Testis (tissue), 5 donors: ENCODE data around the gene NUDT22. TPM values are rescaled to one million over a fixed set of nuclear protein-coding genes. Genes with fewer than 3 reads are reported as not detected.

ENCODE experiments used
- DNase-seq: peaks from one replicate; pipeline ENCODE4 v3.0.0-alpha.2; 2019
- H3K27ac ChIP-seq, 2 donors: fragments of 200-600 bp; sonication (generic); one replicate each; pipeline ENCODE4 v1.5.1; 2019
- H3K27me3 ChIP-seq: fragments of 200-600 bp; sonication (generic); one replicate; pipeline ENCODE4 v1.5.1; 2019
- H3K36me3 ChIP-seq: fragments of 200-600 bp; sonication (generic); one replicate; pipeline ENCODE4 v1.5.1; 2017; ENCODE audit warnings: low read depth; ENCODE audit errors: missing control alignments
- H3K4me1 ChIP-seq: fragments of 200-600 bp; sonication (generic); one replicate; pipeline ENCODE4 v1.5.1; 2019
- H3K4me3 ChIP-seq, 2 donors: fragments of 200-600 bp; sonication (generic); one replicate each; pipeline ENCODE4 v1.5.1; 2017 to 2019
- H3K9me3 ChIP-seq: fragments of 200-600 bp; sonication (generic); one replicate; pipeline ENCODE4 v1.5.1; 2017
- POLR2A ChIP-seq: fragments of 450-650 bp; IDR thresholded peaks from one replicate; pipeline ENCODE4 v1.6.1; 2017; ENCODE audit warnings: antibody characterized with exemption, mild to moderate bottlenecking, moderate library complexity
- WGBS, 2 donors: methylation state at CpG; one replicate each; pipeline ENCODE4 v1.1.5; 2018; 5-methylcytosine and 5-hydroxymethylcytosine counted together
- intact Hi-C: fragments of 100-400 bp; cut with DNase I; formaldehyde crosslinking; loops from one replicate; pipeline ENCODE4 v1.15.1; 2023; ENCODE audit warnings: low total_unique reads
- long read RNA-seq, 2 donors: transcript quantifications; one replicate each; lab custom pipeline, GENCODE V29; 2026
- polyA plus RNA-seq: library from polyadenylated mRNA; stranded (reverse); fragments of 350-450 nt; fragmentation: Illumina TruSeq; extraction: RNeasy Lipid Tissue Mini Kit (QIAGEN cat#74804); gene quantifications from one replicate; pipeline ENCODE4 v1.2.3, GENCODE V29; 2014; ENCODE audit warnings: low read depth, low replicate concordance; ENCODE audit not compliant: insufficient read depth
- total RNA-seq, 2 donors: library from RNA; depleted of rRNA; stranded (reverse); fragments of >200 nt; gene quantifications; one replicate each; pipeline ENCODE4 v1.2.3, GENCODE V29; 2016
- TF ChIP-seq, protein P1 (sequence below), 3 experiments: fragments of 450-650 bp in 2 of 3; fragments of 200-600 bp in 1 of 3; sonication (generic) in 1 of 3; IDR thresholded peaks; one replicate each; pipeline ENCODE4 v1.5.1; 2016 to 2019; ENCODE audit warnings: antibody characterized with exemption in 3 of 3, mild to moderate bottlenecking in 2 of 3, moderate library complexity in 1 of 3

NUDT22 gene, protein sequence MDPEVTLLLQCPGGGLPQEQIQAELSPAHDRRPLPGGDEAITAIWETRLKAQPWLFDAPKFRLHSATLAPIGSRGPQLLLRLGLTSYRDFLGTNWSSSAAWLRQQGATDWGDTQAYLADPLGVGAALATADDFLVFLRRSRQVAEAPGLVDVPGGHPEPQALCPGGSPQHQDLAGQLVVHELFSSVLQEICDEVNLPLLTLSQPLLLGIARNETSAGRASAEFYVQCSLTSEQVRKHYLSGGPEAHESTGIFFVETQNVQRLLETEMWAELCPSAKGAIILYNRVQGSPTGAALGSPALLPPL
- 10 to 100 TPM; 50.9 to 52.7 TPM for total RNA-seq
- 19.0 TPM for polyA plus RNA-seq
- long read RNA-seq, donor 1, partial matches to known transcripts, result 5 of 28 reads
- long read RNA-seq, donor 1, other reads (novel, unspliced or antisense), result 19 of 28 reads
- long read RNA-seq, donor 2, partial matches to known transcripts, result 0 of 5 reads
- long read RNA-seq, donor 2, other reads (novel, unspliced or antisense), result 0 of 5 reads

- no peaks in the 10 kb centered on the region for H3K27me3 ChIP-seq
- no peaks in the 10 kb centered on the region for H3K36me3 ChIP-seq
- TF ChIP-seq POLR2A, result no peak
- TF ChIP-seq, protein P1, sequence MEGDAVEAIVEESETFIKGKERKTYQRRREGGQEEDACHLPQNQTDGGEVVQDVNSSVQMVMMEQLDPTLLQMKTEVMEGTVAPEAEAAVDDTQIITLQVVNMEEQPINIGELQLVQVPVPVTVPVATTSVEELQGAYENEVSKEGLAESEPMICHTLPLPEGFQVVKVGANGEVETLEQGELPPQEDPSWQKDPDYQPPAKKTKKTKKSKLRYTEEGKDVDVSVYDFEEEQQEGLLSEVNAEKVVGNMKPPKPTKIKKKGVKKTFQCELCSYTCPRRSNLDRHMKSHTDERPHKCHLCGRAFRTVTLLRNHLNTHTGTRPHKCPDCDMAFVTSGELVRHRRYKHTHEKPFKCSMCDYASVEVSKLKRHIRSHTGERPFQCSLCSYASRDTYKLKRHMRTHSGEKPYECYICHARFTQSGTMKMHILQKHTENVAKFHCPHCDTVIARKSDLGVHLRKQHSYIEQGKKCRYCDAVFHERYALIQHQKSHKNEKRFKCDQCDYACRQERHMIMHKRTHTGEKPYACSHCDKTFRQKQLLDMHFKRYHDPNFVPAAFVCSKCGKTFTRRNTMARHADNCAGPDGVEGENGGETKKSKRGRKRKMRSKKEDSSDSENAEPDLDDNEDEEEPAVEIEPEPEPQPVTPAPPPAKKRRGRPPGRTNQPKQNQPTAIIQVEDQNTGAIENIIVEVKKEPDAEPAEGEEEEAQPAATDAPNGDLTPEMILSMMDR (IDR thresholded peaks at IDR 0.05), result peak in 1 of 3 experiments; percentile 1
- peak within 1 kb of the TSS; percentile 74 to 75 for H3K4me3 ChIP-seq
- H3K9me3 ChIP-seq, result no peaks in the 10 kb centered on the region
- peak; percentile 92 for DNase-seq
- intact Hi-C loops, result no loop called here
- H3K4me1 ChIP-seq, result peaks cover 39% of the 10 kb centered on the region
- H3K27ac ChIP-seq, result peak within 1 kb of the TSS; percentile 72 to 84
- 0 to 1% methylated on average over 25 to 53 of the region's 54 CpGs for WGBS, 2 donors
These were observed at the start of gene NUDT22, which contains the start of gene TRPT1 for GRCh38 chr11:64225608-64226506. NUDT22 (plus strand) TSS chr11:64226274; CDS start chr11:64226653, 379 bp downstream. TRPT1 (minus strand) TSS chr11:64226186; CDS start chr11:64225860, 326 bp downstream.

DNA sequence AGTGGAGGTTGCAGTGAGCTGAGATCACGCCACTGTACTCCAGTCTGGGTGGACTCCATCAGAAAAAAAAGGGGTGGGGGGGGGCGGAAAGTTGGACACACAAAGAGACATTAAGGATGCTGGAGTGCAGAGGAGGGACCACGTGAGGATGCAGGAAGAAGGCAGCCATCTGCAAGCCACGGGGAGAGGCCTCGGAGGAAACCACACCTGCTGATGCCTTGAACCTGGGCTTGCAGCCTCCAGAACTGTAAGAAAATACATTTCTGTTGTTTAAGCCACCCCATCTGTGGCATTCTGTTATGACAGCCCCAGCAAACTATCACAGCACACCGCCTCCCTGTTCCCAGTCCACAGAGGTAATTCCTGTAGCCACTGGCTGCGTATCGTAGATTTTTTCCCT, 49.3 kb upstream of the NUDT22 start:
- no peaks in the 10 kb centered on the region for H3K27me3 ChIP-seq
- no peaks in the 10 kb centered on the region for H3K9me3 ChIP-seq
- H3K4me1 ChIP-seq, result peaks cover 13% of the 10 kb centered on the region
- no peak for DNase-seq
- no peak for TF ChIP-seq POLR2A
- TF ChIP-seq, protein P1 (IDR thresholded peaks at IDR 0.05), result no peak
- H3K27ac ChIP-seq, result no peak overlapping the region
- intact Hi-C loops, result no loop called here
- H3K4me3 ChIP-seq, result no peak overlapping the region
- H3K36me3 ChIP-seq, result no peaks in the 10 kb centered on the region
- 93 to 95% methylated on average over 8 of the region's 8 CpGs for WGBS, 2 donors

- Histone ChIP-seq H3K4me3 (no peak overlapping the region), H3K36me3 (no peaks in the 10 kb centered on the region), H3K4me1 (peaks cover 21% of the 10 kb centered on the region), H3K9me3 (no peaks in the 10 kb centered on the region), H3K27me3 (no peaks in the 10 kb centered on the region), H3K27ac (no peak overlapping the region)
- no peak for DNase-seq
- WGBS, 2 donors, result 100% methylated on average over 1 of the region's 1 CpG
- TF ChIP-seq POLR2A, result no peak
- TF ChIP-seq, protein P1 (IDR thresholded peaks at IDR 0.05), result no peak
- intact Hi-C loops, result no loop called here
These were observed 47.9 kb upstream of the NUDT22 start for GRCh38 chr11:64178203-64178602.

GRCh38 chr11:64178951-64179639, 47.0 kb upstream of the NUDT22 start:
- H3K9me3 ChIP-seq, result no peaks in the 10 kb centered on the region
- intact Hi-C loops, result no loop called here
- peaks cover 29% of the 10 kb centered on the region for H3K4me1 ChIP-seq
- no peak for DNase-seq
- no peaks in the 10 kb centered on the region for H3K36me3 ChIP-seq
- no peaks in the 10 kb centered on the region for H3K27me3 ChIP-seq
- H3K4me3 ChIP-seq, result no peak overlapping the region
- 92 to 96% methylated on average over 12 of the region's 12 CpGs for WGBS, 2 donors
- H3K27ac ChIP-seq, result no peak overlapping the region
- TF ChIP-seq POLR2A, result no peak
- TF ChIP-seq, protein P1 (IDR thresholded peaks at IDR 0.05), result no peak
